Stimulated activated CD8-positive, alpha-beta memory T cell treated with anti-CD3 and anti-CD28 coated beads, Interleukin-7, amount 100 ng/mL, for 48 hours (primary cell): ENCODE data around the gene MRPL16.
"Not testable (repeated sequence)": the region's sequence is repeated elsewhere in the genome, so short reads cannot be mapped to it uniquely, and the experiment has no call there.

Experiments used
- DNase-seq, 2 donors: peaks; one replicate each; pipeline ENCODE4 v3.0.0-alpha.2; 2020; ENCODE audit warnings: low read depth in 1 of 2; ENCODE audit errors: extremely low read depth in 1 of 2

MRPL16 gene

GRCh38 chr11:59810189-59810910 lies at the start of gene MRPL16:
Gene MRPL16 (minus strand): TSS chr11:59810778. CDS start chr11:59810658, 120 bp downstream.
- peak; percentile 79 to 81 for DNase-seq

GRCh38 chr11:59859673-59860072 lies 49.1 kb upstream of the MRPL16 start:
- DNase-seq = no peak

GRCh38 chr11:59857439-59858434 lies 47.2 kb upstream of the MRPL16 start:
- no peak for DNase-seq

DNA sequence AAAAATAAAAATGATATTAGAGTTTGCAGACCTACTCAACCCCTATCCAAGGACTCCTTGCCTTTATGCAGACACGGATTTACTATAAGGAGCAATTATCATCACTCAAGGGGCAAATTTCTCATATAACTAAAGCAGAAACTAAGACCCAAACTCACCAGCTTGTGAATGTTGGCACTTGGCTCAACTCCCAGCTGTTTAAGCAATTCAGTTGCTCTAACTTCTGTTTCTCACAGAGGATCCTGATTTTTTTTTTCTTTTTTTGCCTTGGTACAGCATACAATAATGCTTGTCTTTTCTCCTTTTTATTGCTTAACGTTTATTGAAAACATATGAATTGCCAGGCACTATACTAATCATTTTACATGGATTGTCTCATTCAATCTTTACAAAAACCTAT lies 44.3 kb upstream of the MRPL16 start:
- no peak for DNase-seq

DNA sequence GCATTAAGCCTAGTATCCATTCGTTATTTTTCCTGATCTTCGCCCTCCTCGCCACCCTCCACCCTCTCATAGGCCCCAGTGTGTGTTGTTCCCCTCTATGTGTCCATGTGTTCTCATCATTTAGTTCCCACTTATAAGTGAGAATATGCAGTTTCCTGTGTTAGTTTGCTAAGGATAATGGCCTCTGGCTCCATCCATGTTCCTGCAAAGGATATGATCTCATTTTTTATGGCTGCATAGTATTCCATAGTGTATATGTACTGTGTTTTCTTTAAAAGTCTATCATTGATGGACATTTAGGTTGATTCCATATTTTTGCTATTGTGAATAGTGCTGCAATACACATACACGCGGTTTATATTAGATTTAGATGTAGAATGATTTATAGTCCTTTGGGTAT lies 40.8 kb upstream of the MRPL16 start:
- not testable (repeated sequence) for DNase-seq

GRCh38 chr11:59849551-59849950 lies 39.0 kb upstream of the MRPL16 start:
- DNase-seq = not testable (repeated sequence)

DNA sequence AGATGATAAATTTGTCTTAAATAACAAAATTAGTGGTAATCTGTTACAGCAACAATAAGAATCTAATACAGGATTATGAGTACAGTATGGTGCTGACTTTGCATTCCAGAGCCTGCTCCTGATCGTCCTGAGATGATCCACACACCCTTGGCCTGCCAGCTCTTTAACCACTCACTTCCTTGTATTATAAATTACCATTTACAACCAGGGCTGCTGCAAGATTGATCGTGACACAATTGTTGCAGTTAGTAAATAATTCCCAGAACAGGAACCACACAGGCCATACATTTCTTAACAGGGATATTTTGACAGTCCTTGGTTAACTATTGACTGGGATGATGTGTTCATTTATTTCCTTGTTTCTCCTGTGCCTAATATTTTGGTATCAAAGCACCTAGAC lies 38.6 kb upstream of the MRPL16 start:
- no peak for DNase-seq

GRCh38 chr11:59848439-59848838 lies 37.9 kb upstream of the MRPL16 start:
- DNase-seq = not testable (repeated sequence)

DNA sequence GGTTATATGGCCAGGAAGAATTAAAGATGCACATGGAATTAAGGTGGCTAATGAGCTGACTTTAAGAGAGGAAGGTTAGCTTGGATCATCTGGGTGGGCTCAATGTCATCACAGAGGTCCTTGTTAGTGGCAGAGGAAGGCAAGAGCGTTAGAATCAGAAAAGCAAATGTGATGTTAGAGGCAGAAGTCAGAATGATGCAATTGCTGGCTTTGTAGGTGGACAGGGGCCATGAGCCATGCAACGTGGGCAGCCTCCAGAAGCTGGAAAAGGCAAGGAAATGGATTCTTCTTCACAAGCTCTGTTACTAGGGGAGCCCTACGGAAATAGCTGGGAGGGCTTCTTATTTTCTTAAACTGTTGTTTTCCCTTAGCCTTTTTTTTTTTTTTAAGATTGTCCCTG lies 37.0 kb upstream of the MRPL16 start:
- DNase-seq = no peak

- no peak for DNase-seq
Measured at GRCh38 chr11:59846556-59846955, 36.0 kb upstream of the MRPL16 start.

DNA sequence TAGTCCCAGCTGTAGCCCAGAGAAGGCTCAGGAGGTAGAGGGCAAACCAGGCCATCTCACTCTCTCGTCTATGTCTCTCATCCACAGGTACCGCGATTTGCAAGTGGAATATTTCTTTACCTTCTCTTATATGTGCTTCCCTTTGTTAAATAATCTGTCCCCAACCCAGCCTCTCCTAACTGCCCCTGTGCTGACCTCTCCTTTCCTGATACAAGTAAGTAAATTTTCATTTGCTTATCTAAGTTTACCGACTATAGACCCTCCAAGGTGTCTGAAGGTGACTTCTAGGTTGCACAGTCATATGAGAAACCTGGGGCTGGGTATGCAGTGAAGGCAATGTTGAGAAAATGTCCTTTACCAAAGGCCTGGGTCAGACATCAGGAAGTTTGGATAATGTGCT lies 34.8 kb upstream of the MRPL16 start, which contains the start of gene CBLIF:
CBLIF (minus strand) TSS at position 101 of the 400 bp plus-strand sequence; CDS start at position 55, 46 bp downstream.
- DNase-seq = no peak

DNA sequence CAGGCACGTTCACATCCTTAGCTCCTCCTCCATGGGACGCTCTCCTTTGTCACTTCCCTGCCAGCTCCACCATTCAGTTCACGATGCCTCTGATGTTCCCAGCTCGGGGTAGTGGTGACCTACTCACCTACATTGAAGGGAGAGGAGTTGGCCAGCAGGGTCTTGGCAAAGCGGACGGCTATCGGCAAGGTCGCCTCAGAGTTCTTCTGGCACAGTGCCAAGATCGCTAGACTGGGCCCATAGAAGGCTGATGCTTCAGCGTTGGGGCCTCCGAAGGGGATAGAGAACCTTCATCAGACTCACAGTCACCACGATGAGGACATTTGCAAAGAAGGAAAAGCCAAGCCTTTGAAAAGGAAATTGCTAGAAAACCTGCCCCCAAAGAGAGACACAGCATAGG lies 31.7 kb upstream of the MRPL16 start:
- no peak for DNase-seq

DNA sequence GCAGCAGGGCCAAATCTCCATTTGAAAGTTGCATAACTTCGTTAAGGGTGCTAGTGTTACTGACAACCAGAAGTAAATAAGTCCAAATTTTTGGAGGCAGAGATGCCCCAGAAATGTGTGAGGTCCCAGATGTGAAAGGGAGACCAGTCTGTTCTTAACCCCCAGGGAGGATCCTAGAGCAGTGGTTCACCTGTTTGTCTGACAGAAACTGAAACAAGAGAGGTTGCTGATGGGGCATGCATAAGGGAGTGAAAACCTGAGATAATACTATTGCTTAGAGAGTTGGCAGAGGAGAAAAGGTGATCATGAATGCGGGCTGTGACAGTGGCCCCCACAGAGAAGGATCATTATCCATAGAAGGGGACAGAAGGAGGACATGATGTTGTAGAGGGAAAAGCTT lies 30.9 kb upstream of the MRPL16 start:
- no peak for DNase-seq

DNA sequence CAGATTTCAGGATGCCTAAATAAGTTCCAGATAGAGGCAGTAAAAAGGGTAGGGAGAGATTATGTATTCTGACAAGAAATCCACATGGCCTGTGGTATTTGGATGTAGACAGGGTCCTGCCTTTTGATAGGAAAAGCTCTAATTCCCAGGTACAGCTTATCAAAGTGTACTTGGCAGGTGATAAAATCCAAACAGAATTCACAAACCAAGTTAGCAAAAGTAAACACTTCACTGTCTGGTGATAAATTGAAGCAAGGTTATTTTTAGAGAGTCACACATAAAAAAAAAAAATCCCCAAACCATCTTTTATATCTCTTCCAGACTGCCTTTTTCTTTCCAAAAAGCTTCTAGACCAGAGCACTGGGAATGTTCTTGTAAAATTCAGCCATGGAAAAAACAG lies 29.0 kb upstream of the MRPL16 start:
- DNase-seq = no peak

GRCh38 chr11:59833602-59834001 lies 23.0 kb upstream of the MRPL16 start:
- DNase-seq = no peak

DNA sequence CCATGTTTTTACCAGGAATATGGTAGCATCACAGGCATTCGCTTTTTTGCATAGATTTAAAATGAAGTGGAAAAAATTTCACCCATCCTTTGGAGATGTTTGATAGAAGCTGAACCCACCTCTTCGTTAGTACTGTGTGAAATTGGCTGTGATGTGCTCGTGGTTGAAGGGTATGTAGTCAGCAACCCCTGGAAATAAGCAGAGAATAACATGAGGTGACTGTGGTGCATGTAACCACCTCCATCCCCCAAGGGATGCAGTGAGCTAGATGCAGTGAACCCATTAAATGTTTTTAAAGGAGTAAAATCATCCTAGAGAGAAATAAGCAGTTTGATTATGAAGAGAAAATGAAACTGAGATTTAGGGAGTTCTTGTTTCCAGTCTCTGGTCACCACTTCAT lies 18.8 kb upstream of the MRPL16 start:
- no peak for DNase-seq

DNA sequence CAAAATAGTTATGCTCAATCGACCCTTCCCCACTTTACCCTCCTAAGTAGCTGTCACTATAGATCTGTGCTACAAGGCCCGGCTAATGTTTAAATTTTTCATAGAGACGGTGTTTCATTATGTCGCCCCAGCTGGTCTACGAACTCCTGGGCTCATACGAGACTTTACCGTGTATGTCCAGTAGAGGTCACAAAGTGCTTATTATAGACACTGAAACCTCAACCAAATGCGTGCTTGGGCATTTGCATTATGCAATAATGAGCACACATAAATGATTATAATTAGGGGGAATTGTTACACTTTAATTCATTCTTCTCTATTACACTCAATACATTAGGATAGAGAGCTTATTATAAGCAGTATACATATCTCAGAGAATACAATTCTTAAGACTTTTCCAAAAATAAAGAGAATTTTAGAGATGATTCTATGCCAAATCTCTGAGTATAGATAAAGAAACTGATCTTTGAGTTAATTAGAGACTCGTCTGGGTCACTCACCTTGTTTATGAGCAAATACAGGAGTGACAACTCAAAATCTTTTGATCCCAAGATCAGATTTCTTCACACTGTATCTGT lies 12.5 kb upstream of the MRPL16 start:
- DNase-seq = peak in 1 of 2 donors; percentile 4

- DNase-seq = no peak
Measured at GRCh38 chr11:59818572-59818971, 8.0 kb upstream of the MRPL16 start.

DNA sequence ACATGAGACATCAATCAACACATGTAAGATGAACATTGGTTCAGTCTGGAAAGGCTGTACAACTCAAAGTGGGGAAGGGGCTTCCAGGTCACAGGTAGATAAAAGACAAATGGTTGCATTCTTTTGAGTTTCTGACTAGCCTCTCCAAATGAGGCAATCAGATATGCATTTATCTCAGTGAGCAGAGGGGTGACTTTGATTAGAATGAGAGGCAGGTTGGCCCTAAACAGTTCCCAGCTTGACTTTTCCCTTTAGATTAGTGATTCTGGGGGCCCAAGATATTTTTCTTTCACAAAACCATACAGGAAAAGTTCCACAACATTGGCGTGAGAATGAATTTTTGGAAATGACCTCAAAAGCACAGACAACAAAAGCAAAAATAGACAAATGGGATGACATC lies 5.9 kb upstream of the MRPL16 start:
- not testable (repeated sequence) for DNase-seq

DNA sequence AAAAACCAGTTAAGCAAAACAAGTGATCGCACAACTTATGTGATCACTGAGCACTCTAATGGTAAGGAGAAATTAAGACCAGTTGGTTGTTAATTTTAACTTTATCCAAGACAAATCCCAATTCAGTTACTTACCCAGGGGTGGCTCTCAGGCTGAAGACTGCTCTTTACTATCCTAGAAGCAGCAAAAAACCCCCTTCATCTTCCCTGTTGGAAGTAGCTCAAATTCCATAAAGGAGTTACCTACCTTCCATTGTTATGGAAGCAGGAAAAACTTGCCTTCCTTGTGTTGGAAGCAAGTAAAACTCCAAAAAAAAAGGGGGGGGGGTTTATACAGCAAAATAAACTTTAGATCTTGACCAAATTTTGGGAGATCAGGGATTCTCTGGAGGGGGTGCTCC lies 5.2 kb upstream of the MRPL16 start:
- no peak for DNase-seq

DNA sequence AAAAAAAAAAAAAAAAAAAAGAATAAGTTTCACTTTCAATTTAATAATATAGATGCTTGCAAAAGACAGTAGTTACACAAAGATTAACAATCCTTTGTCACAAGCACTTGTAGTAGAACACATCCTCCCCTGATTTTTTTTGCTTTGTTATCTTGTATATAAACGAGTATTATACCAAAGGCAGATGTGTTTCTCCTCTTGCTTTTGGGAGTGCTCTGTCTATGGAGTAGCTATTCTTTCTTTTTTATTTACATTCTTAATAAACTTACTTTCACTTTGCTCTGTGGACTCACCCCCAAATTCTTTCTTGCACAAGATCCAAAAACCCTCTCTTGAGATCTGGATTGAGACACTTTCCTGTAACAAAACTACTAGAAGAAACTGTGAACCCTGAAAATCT lies 3.4 kb upstream of the MRPL16 start:
- no peak for DNase-seq
